ENCODE data around the gene C1QB.

Gene C1QB

DNA sequence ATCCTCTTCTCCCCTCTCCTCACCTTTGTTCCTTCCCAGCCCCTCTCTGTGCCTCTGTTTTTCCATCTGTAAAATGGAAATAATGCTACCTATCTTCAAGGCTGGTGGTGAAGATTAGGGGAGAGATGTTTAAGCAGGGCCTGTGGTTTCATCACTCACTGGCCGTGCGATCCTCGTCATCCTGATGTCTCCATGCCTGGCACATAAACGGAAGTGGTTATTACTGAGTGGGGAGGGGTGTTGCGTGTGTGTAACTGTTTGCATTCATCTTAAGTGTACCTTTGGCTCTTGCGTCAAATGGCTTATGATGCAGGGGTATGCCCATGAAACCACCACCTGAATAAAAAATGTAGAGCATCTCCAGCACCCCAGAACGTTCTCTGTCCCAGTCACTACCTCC is 33.8 kb upstream of the C1QB start:
- DNase-seq (ENCODE audit: low read depth): no peak
- in situ Hi-C loops (cut with HindIII; ENCODE audit: low sequenced_read_pairs): no loop called here

DNA sequence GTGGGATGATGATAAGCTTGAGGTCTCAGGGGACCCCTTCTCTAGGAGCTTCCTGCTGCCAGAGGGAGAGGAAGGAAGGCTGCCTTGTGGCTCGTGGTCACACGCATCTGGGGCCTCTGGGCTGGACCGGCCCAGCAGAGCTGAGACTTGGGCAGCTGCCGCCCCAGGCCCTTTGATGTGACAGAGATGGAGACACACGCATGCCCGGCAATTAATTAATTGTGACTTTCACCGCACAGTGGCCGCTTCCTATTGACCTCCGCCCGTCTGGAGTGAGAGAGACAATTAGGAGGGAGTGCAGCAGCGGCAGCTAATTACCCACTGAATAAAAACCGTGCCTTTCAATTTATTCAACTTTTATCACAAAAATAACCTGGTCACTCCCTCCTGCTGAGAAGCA is 33.2 kb upstream of the C1QB start:
- H3K4me3 ChIP-seq (ENCODE audit: low read depth, low read length): no peak overlapping the region
- TF ChIP-seq, protein P1, sequence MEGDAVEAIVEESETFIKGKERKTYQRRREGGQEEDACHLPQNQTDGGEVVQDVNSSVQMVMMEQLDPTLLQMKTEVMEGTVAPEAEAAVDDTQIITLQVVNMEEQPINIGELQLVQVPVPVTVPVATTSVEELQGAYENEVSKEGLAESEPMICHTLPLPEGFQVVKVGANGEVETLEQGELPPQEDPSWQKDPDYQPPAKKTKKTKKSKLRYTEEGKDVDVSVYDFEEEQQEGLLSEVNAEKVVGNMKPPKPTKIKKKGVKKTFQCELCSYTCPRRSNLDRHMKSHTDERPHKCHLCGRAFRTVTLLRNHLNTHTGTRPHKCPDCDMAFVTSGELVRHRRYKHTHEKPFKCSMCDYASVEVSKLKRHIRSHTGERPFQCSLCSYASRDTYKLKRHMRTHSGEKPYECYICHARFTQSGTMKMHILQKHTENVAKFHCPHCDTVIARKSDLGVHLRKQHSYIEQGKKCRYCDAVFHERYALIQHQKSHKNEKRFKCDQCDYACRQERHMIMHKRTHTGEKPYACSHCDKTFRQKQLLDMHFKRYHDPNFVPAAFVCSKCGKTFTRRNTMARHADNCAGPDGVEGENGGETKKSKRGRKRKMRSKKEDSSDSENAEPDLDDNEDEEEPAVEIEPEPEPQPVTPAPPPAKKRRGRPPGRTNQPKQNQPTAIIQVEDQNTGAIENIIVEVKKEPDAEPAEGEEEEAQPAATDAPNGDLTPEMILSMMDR (IDR thresholded peaks at IDR 0.05; ENCODE audit: low read depth, low read length, missing control alignments): no peak
- no peak for DNase-seq (ENCODE audit: low read depth)
- in situ Hi-C loops (cut with HindIII; ENCODE audit: low sequenced_read_pairs): no loop called here

More for the DNA sequence above, 33.8 kb upstream of the C1QB start:
- no peak overlapping the region for H3K4me3 ChIP-seq (ENCODE audit: low read depth, low read length)
- TF ChIP-seq, protein P1 (IDR thresholded peaks at IDR 0.05; ENCODE audit: low read depth, low read length, missing control alignments): no peak

DNA sequence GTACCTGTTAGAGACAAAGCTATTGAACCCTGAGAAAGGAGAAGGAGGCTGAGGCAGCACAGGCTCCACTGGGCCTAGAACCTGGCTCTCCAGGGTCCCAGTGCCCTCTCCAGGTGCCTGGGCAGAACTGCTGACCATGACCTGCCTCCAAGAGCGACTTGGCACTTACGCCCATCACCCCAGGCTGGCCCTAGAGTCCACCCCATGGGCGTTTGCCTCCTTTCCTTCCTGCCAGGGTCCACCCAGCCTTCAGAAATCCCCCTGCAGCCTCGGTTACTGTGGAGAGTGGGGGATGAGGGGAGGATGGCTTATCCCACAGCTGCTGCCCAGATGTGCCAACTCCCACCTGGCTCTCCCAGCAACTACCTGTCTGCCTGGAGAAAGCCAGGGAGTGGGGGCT is 31.3 kb upstream of the C1QB start:
- no peak for DNase-seq (ENCODE audit: low read depth)
- in situ Hi-C loops (cut with HindIII; ENCODE audit: low sequenced_read_pairs): no loop called here
- H3K4me3 ChIP-seq (ENCODE audit: low read depth, low read length): no peak overlapping the region
- TF ChIP-seq, protein P1 (IDR thresholded peaks at IDR 0.05; ENCODE audit: low read depth, low read length, missing control alignments): no peak

DNA sequence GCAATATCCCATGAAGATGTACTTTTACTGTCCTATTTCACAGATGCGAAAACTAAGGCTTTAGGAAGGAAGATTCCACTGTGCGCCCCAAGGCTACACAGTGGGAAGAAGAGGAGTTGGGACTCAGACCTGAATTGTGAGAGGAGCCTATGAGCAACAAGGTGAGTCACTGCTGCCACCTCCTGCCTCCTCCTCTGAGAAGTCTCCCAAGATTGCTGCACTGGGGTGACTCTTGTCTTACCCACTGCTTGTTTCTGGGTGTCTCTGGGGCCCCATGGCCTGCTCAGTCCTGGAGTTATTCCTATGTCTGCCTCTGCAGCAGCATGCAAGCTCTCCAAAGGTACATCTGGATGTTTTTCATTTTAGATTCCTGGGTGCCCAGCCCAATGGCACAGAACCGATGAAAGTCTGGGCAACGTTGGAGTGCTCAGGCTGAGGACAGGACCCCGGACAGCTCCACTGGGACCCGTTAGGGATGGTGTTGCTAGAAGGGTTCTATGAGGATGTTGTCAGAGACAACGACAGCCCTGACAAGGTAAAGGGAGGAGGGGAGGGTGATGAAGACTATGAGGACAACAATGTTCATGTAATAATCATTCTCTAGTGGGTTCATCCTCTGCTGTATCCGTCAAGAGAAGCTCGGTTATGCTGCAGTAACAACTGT is 27.6 kb upstream of the C1QB start:
- TF ChIP-seq, protein P1 (IDR thresholded peaks at IDR 0.05; ENCODE audit: low read depth, low read length, missing control alignments): no peak
- in situ Hi-C loops (cut with HindIII; ENCODE audit: low sequenced_read_pairs): no loop called here
- no peak for DNase-seq (ENCODE audit: low read depth)
- H3K4me3 ChIP-seq (ENCODE audit: low read depth, low read length): no peak overlapping the region

DNA sequence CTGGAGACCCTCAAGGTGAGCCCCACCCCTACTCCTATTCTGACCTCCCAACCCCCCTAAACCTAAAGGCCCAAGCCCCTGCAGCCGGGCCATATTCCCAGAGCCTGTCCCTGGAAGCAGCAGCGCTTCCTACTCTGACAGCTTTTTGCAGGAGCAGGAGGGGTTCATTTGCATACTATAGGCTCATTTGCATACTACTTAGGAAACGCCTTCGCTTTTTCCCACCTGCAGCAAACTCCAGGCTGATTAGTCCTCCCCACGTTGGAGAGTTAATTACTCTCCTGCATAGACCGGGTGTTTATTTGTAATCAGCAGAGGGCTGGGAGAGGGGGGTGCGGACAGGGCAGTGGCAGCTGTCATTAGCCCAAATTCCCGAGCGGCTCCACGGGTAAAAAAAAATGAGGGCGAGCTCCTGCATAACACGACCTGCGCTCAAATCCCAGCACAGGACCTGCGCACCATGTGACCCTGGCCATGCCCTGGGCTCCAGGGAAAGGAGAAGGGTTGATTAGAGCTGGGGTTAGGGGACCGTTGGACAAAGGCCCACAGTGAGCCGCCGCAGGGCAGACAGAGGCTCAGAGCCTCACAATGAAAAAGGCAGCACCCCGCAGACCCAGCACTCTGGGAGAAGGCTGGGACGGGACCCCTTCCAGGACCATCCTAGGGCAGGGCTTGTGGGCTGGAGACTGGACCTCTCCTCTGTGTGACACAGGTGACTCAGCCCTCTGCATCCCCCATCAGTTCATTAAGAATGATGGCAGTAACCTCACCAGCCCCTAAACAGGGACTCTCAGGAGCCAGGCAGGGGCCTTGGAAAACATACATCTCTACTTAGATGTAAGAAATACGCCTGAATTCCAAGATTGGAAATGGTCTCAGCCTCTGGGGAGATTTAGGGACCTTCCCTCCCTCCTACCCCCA is 26.5 kb upstream of the C1QB start:
- TF ChIP-seq, protein P1 (IDR thresholded peaks at IDR 0.05; ENCODE audit: low read depth, low read length, missing control alignments): no peak
- no peak overlapping the region for H3K4me3 ChIP-seq (ENCODE audit: low read depth, low read length)
- in situ Hi-C loops (cut with HindIII; ENCODE audit: low sequenced_read_pairs): no loop called here
- no peak for DNase-seq (ENCODE audit: low read depth)

DNA sequence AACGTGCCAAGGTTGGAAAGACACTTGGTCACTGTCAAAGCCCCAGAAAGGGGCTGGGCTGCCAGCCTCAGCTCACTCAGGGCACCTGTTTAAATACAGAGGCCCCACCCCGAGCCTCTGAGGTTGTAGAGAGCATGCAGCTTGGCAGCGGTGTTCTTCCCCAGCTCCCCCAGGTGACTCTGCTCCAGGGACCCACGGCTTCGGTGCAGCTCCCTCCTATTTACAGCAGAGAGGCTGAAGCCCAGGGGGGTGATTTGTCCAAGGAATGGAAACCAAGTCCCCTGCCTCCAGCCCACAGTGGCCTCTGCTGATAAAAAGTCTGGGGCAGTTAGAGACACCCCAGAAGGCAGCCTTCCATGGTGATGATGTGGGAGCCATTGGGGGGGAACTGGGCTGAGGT is 25.7 kb upstream of the C1QB start:
- H3K4me3 ChIP-seq (ENCODE audit: low read depth, low read length): no peak overlapping the region
- TF ChIP-seq, protein P1 (IDR thresholded peaks at IDR 0.05; ENCODE audit: low read depth, low read length, missing control alignments): no peak
- DNase-seq (ENCODE audit: low read depth): no peak
- in situ Hi-C loops (cut with HindIII; ENCODE audit: low sequenced_read_pairs): no loop called here

Data from astrocyte of the cerebellum (primary cell).